HG03442 (cell line): ENCODE measurements around the gene SPATA6L.

Experiments used
- ATAC-seq: cut with Tn5 transposase; IDR thresholded peaks from one replicate; pipeline ENCODE4 v1.9.1; 2021; ENCODE audit warnings: mild to moderate bottlenecking, moderate library complexity; ENCODE audit not compliant: unreplicated experiment

Gene SPATA6L

GRCh38 chr9:4590430-4591122 is 75.7 kb downstream of the SPATA6L start:
- ATAC-seq: no peak

- no peak for ATAC-seq
These were observed 77.6 kb downstream of the SPATA6L start for GRCh38 chr9:4588721-4589120.

- ATAC-seq: no peak
These were observed 81.1 kb downstream of the SPATA6L start for GRCh38 chr9:4585135-4585534.

GRCh38 chr9:4584636-4585035 is 81.6 kb downstream of the SPATA6L start:
- ATAC-seq: no peak

GRCh38 chr9:4583001-4583400 is 83.3 kb downstream of the SPATA6L start:
- ATAC-seq: no peak

- no peak for ATAC-seq
These were observed 84.3 kb downstream of the SPATA6L start for GRCh38 chr9:4581861-4582565.

GRCh38 chr9:4581035-4581760 is 85.1 kb downstream of the SPATA6L start:
- no peak for ATAC-seq

GRCh38 chr9:4579001-4579400 is 87.3 kb downstream of the SPATA6L start:
- no peak for ATAC-seq

GRCh38 chr9:4576448-4576847 is 89.8 kb downstream of the SPATA6L start:
- ATAC-seq: no peak

- no peak for ATAC-seq
These were observed 90.3 kb downstream of the SPATA6L start for GRCh38 chr9:4575997-4576396.

- peak; percentile 85 for ATAC-seq
These were observed 91.5 kb downstream of the SPATA6L start for GRCh38 chr9:4574657-4575243.

- ATAC-seq: no peak
These were observed 92.5 kb downstream of the SPATA6L start for GRCh38 chr9:4573634-4574389.

- no peak for ATAC-seq
These were observed 93.1 kb downstream of the SPATA6L start for GRCh38 chr9:4573176-4573575.

- ATAC-seq: no peak
These were observed 94.0 kb downstream of the SPATA6L start for GRCh38 chr9:4572184-4572826.

- ATAC-seq: no peak
These were observed 97.2 kb downstream of the SPATA6L start for GRCh38 chr9:4569101-4569500.

- no peak for ATAC-seq
These were observed 98.7 kb downstream of the SPATA6L start for GRCh38 chr9:4567601-4568000.

- ATAC-seq: no peak
These were observed 99.5 kb downstream of the SPATA6L start for GRCh38 chr9:4566806-4567205.

- ATAC-seq: no peak
These were observed 103.2 kb downstream of the SPATA6L start for GRCh38 chr9:4563105-4563504.

GRCh38 chr9:4559261-4560182 is 106.8 kb downstream of the SPATA6L start:
- ATAC-seq: peak; percentile 84
